H9 (cell line): Measurements from ENCODE around the gene IPO11. TPM values are rescaled to one million over a fixed set of nuclear protein-coding genes. Genes with fewer than 3 reads are reported as not detected.

Experiments
- DNase-seq: peaks from one replicate; pipeline ENCODE4 v3.0.0-alpha.2; 2017
- H2AFZ ChIP-seq: one replicate; pipeline ENCODE4 v1.6.1; 2013; ENCODE audit warnings: mild to moderate bottlenecking, low read length, control low read depth, moderate library complexity
- H2AK5ac ChIP-seq: 2 replicates; pipeline ENCODE4 v1.6.1; 2013; ENCODE audit warnings: low read length, control low read depth, mixed read lengths; ENCODE audit not compliant: insufficient read length
- H2BK120ac ChIP-seq: one replicate; pipeline ENCODE4 v1.6.1; 2013; ENCODE audit warnings: low read depth, mild to moderate bottlenecking, low read length, control low read depth, inconsistent platforms; ENCODE audit not compliant: poor library complexity, severe bottlenecking
- H2BK12ac ChIP-seq: 2 replicates; pipeline ENCODE4 v1.6.1; 2013; ENCODE audit warnings: low read length, control low read depth, mixed read lengths, low read depth; ENCODE audit not compliant: insufficient read length
- H2BK15ac ChIP-seq: 2 replicates; pipeline ENCODE4 v1.6.1; 2013; ENCODE audit warnings: low read depth, low read length, control low read depth
- H2BK20ac ChIP-seq: one replicate; pipeline ENCODE4 v1.6.1; 2013; ENCODE audit warnings: low read depth, mild to moderate bottlenecking, low read length, control low read depth, inconsistent platforms; ENCODE audit not compliant: poor library complexity, severe bottlenecking
- H2BK5ac ChIP-seq: 2 replicates; pipeline ENCODE4 v1.6.1; 2013; ENCODE audit warnings: low read length, control low read depth, mixed read lengths; ENCODE audit not compliant: insufficient read length
- H3K14ac ChIP-seq: 2 replicates; pipeline ENCODE4 v1.6.1; 2013; ENCODE audit warnings: low read length, control low read depth; ENCODE audit not compliant: insufficient read depth
- H3K18ac ChIP-seq: 2 replicates; pipeline ENCODE4 v1.6.1; 2013; ENCODE audit warnings: low read depth, mild to moderate bottlenecking, mixed read lengths, low read length, control low read depth; ENCODE audit not compliant: insufficient read length
- H3K23ac ChIP-seq: 2 replicates; pipeline ENCODE4 v1.6.1; 2013; ENCODE audit warnings: low read length, control low read depth, mixed read lengths, low read depth; ENCODE audit not compliant: insufficient read length
- H3K23me2 ChIP-seq: 2 replicates; pipeline ENCODE4 v1.6.1; 2013; ENCODE audit warnings: low read depth, mild to moderate bottlenecking, mixed read lengths, low read length, control low read depth; ENCODE audit not compliant: insufficient read length, poor library complexity, severe bottlenecking
- H3K27ac ChIP-seq: 2 replicates; pipeline ENCODE4 v1.5.1; 2013; ENCODE audit warnings: low read length, control low read depth, mixed read lengths, low read depth; ENCODE audit not compliant: insufficient read length
- H3K27me3 ChIP-seq: 2 replicates; pipeline ENCODE4 v1.6.1; 2013; ENCODE audit warnings: low read length, control low read depth, inconsistent platforms; ENCODE audit not compliant: insufficient read depth
- H3K4ac ChIP-seq: 2 replicates; pipeline ENCODE4 v1.6.1; 2013; ENCODE audit warnings: low read depth, mild to moderate bottlenecking, control low read depth, inconsistent platforms, low read length, moderate library complexity
- H3K4me1 ChIP-seq: 2 replicates; pipeline ENCODE4 v1.6.1; 2013; ENCODE audit warnings: low read length, control low read depth, inconsistent platforms; ENCODE audit not compliant: insufficient read depth
- H3K4me2 ChIP-seq: 2 replicates; pipeline ENCODE4 v1.6.1; 2013; ENCODE audit warnings: low read length, control low read depth, mixed read lengths; ENCODE audit not compliant: insufficient read length, insufficient read depth
- H3K56ac ChIP-seq: 2 replicates; pipeline ENCODE4 v1.6.1; 2013; ENCODE audit warnings: low read depth, mild to moderate bottlenecking, mixed read lengths, low read length, control low read depth; ENCODE audit not compliant: insufficient read length
- H3K79me1 ChIP-seq: 2 replicates; pipeline ENCODE4 v1.6.1; 2013; ENCODE audit warnings: low read depth, mild to moderate bottlenecking, moderate library complexity, low read length, control low read depth, inconsistent platforms; ENCODE audit not compliant: insufficient read depth, poor library complexity, severe bottlenecking
- H3K79me2 ChIP-seq: 2 replicates; pipeline ENCODE4 v1.6.1; 2013; ENCODE audit warnings: low read length, control low read depth, inconsistent platforms; ENCODE audit not compliant: insufficient read depth
- H3K9ac ChIP-seq: 2 replicates; pipeline ENCODE4 v1.6.1; 2013; ENCODE audit warnings: low read length, control low read depth, mixed read lengths; ENCODE audit not compliant: insufficient read length; ENCODE audit errors: extremely low read depth
- H3K9me3 ChIP-seq: one replicate; pipeline ENCODE4 v1.6.1; 2013; ENCODE audit warnings: low read depth, low read length, inconsistent platforms; ENCODE audit not compliant: control insufficient read depth
- H3T11ph ChIP-seq: one replicate; pipeline ENCODE4 v1.6.1; 2013; ENCODE audit warnings: mild to moderate bottlenecking, low read length, control low read depth, inconsistent platforms
- H4K20me1 ChIP-seq: one replicate; pipeline ENCODE4 v1.6.1; 2013; ENCODE audit not compliant: control insufficient read depth, insufficient read length, insufficient read depth
- H4K5ac ChIP-seq: 2 replicates; pipeline ENCODE4 v1.6.1; 2013; ENCODE audit warnings: low read depth, mild to moderate bottlenecking, mixed read lengths, low read length, control low read depth; ENCODE audit not compliant: insufficient read length
- H4K8ac ChIP-seq: replicated peaks from 2 replicates; pipeline ENCODE4 v1.6.1; 2013; ENCODE audit warnings: low read length, control low read depth, mixed read lengths, low read depth; ENCODE audit not compliant: insufficient read length
- H4K91ac ChIP-seq: 2 replicates; pipeline ENCODE4 v1.6.1; 2013; ENCODE audit warnings: low read depth, mild to moderate bottlenecking, moderate library complexity, mixed read lengths, low read length, control low read depth; ENCODE audit not compliant: insufficient read length
- H3K27ac Mint-ChIP-seq, 3 experiments: 2 replicates in 2 of 3; 3 replicates in 1 of 3; pipeline ENCODE4 v1.8.0; 2020 to 2021; ENCODE audit warnings: mixed read lengths in 3 of 3, mild to moderate bottlenecking in 1 of 3, moderate library complexity in 1 of 3
- H3K27me3 Mint-ChIP-seq: 2 replicates; pipeline ENCODE4 v1.8.0; 2021; ENCODE audit warnings: low read depth, mild to moderate bottlenecking, moderate library complexity, mixed read lengths
- H3K36me3 Mint-ChIP-seq, 3 experiments: 2 replicates in 2 of 3; 3 replicates in 1 of 3; pipeline ENCODE4 v1.8.0; 2020 to 2021; ENCODE audit warnings: low read depth in 3 of 3, mixed read lengths in 3 of 3; ENCODE audit not compliant: insufficient read depth in 1 of 3
- H3K4me1 Mint-ChIP-seq, 2 experiments: 2 replicates each; pipeline ENCODE4 v1.8.0; 2020; ENCODE audit warnings: mixed read lengths in 2 of 2
- H3K4me3 Mint-ChIP-seq, 2 experiments: 2 replicates in 1 of 2; 3 replicates in 1 of 2; pipeline ENCODE4 v1.8.0; 2020 to 2021; ENCODE audit warnings: mild to moderate bottlenecking in 2 of 2, mixed read lengths in 2 of 2, moderate library complexity in 1 of 2
- H3K9me3 Mint-ChIP-seq, 2 experiments: 2 replicates in 1 of 2; 3 replicates in 1 of 2; pipeline ENCODE4 v1.8.0; 2020; ENCODE audit warnings: mild to moderate bottlenecking in 2 of 2, mixed read lengths in 2 of 2, moderate library complexity in 1 of 2
- WGBS: extraction: QIAGEN DNeasy Blood & Tissue Kit; methylation state at CpG from one replicate; pipeline ENCODE4 v1.1.7; 2013; ENCODE audit warnings: missing lambda C conversion rate, low lambda C conversion rate, mixed read lengths; ENCODE audit not compliant: insufficient read length; ENCODE audit errors: extremely low coverage; 5-methylcytosine and 5-hydroxymethylcytosine counted together
- total RNA-seq: library from RNA; stranded (reverse); gene quantifications from 2 replicates; pipeline ENCODE4 v1.2.1, GENCODE V29; 2021
- TF ChIP-seq, protein P1 (sequence below): fragments of 200-600 bp; sonication (generic); conservative IDR thresholded peaks from 3 replicates; pipeline ENCODE4 v1.8.0; 2021; ENCODE audit warnings: antibody characterized with exemption, mild to moderate bottlenecking

Gene IPO11
- total RNA-seq, 1 experiment from 2014 or later: 63.0 TPM

DNA sequence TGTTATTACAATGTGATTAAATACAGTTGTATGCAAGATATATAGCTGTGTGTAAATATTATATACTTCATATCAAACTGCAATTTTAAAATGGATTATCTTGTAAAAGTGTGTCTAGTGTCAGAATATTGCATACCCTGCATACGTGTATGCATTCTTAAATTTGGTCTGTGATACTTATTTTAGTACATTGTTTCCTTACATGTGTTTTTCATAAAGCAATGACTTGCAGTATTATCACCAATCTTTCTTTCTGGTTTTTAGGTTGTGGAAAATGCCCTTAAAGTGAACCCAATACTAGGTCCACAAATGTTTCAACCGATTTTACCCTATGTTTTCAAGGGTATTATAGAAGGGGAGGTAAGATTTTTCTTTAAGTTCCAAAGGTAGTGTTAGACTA is 137.5 kb downstream of the IPO11 start:
- Histone ChIP-seq H2BK20ac (no peak overlapping the region), H3K14ac (no peak overlapping the region)
- TF ChIP-seq, protein P1, sequence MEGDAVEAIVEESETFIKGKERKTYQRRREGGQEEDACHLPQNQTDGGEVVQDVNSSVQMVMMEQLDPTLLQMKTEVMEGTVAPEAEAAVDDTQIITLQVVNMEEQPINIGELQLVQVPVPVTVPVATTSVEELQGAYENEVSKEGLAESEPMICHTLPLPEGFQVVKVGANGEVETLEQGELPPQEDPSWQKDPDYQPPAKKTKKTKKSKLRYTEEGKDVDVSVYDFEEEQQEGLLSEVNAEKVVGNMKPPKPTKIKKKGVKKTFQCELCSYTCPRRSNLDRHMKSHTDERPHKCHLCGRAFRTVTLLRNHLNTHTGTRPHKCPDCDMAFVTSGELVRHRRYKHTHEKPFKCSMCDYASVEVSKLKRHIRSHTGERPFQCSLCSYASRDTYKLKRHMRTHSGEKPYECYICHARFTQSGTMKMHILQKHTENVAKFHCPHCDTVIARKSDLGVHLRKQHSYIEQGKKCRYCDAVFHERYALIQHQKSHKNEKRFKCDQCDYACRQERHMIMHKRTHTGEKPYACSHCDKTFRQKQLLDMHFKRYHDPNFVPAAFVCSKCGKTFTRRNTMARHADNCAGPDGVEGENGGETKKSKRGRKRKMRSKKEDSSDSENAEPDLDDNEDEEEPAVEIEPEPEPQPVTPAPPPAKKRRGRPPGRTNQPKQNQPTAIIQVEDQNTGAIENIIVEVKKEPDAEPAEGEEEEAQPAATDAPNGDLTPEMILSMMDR: no peak

More for the DNA sequence above, 137.5 kb downstream of the IPO11 start:
- no peaks in the 10 kb centered on the region for H3K9me3 ChIP-seq
- H3K27ac ChIP-seq: no peak overlapping the region
- no peak overlapping the region for H2BK15ac ChIP-seq
- DNase-seq: no peak
- Mint-ChIP-seq H3K27me3 (no peaks in the 10 kb centered on the region), H3K27ac (peak overlapping the region in 1 of 3 experiments; percentile 50; a peak in 1 of 7 replicates), H3K36me3 (peaks cover 8 to 25% (median 10%) of the 10 kb centered on the region in 3 experiments; a peak in 6 of 7 replicates), H3K9me3 (no peaks in the 10 kb centered on the region; a peak in 1 of 5 replicates), H3K4me1 (no peaks in the 10 kb centered on the region), H3K4me3 (no peak overlapping the region)
- no peaks in the 10 kb centered on the region for H3K4me1 ChIP-seq
- no peak overlapping the region for H4K5ac ChIP-seq
- H3K56ac ChIP-seq: no peak overlapping the region
- no peak overlapping the region for H4K91ac ChIP-seq
- H3K79me1 ChIP-seq: no peaks in the 10 kb centered on the region
- H2BK5ac ChIP-seq: no peak overlapping the region
- no peak overlapping the region for H2BK12ac ChIP-seq
- H3K27me3 ChIP-seq: no peaks in the 10 kb centered on the region
- H4K8ac ChIP-seq: no peak overlapping the region
- no peaks in the 10 kb centered on the region for H3K23me2 ChIP-seq
- no peak overlapping the region for H2AFZ ChIP-seq
- H3K79me2 ChIP-seq: no peaks in the 10 kb centered on the region
- no peak overlapping the region for H2BK120ac ChIP-seq
- no peaks in the 10 kb centered on the region for H4K20me1 ChIP-seq
- H2AK5ac ChIP-seq: no peak overlapping the region
- H3K9ac ChIP-seq: no peak overlapping the region
- H3T11ph ChIP-seq: no peak overlapping the region
- H3K4me2 ChIP-seq: no peak overlapping the region
- H3K23ac ChIP-seq: no peak overlapping the region
- H3K4ac ChIP-seq: no peak overlapping the region
- no peak overlapping the region for H3K18ac ChIP-seq
- WGBS: no CpG with 5 or more reads among the region's 2 CpGs
